HFF-Myc (cell line): ENCODE measurements around the gene SLC20A1.

ENCODE experiments used
- DNase-seq: peaks from one replicate; pipeline ENCODE4 v3.0.0-alpha.2; 2011; ENCODE audit warnings: low read depth; ENCODE audit errors: extremely low read depth
- H3K4me3 ChIP-seq: replicated peaks from 2 replicates; pipeline ENCODE4 v1.5.1; 2011; ENCODE audit warnings: low read depth, mild to moderate bottlenecking, control low read depth, low read length
- TF ChIP-seq, protein P1 (sequence below): IDR thresholded peaks from 2 replicates; pipeline ENCODE4 v1.5.1; 2012; ENCODE audit warnings: mild to moderate bottlenecking, low read depth, low read length, control low read depth; ENCODE audit errors: missing control alignments

Gene SLC20A1

DNA sequence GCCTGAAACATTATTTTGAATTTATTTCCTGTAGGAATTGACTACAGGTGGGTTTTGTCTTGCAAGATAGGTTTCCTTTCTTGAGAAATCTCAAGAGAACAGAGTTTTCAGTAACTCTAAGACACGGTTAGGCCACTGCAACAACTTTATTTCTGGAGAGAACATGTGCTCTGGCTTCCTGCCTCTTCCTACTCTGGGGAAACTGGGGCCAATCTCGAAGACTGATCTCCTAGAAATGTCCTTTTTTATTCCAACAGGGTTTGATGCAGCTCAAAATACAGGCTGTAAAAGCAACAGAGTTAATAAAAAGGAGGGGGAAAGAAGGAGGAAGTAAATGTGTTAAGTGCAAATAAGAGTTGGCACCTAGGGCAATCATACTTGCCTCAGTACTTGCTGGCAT lies 4.0 kb upstream of the SLC20A1 start:
- DNase-seq = no peak
- no peak overlapping the region for H3K4me3 ChIP-seq
- TF ChIP-seq, protein P1, sequence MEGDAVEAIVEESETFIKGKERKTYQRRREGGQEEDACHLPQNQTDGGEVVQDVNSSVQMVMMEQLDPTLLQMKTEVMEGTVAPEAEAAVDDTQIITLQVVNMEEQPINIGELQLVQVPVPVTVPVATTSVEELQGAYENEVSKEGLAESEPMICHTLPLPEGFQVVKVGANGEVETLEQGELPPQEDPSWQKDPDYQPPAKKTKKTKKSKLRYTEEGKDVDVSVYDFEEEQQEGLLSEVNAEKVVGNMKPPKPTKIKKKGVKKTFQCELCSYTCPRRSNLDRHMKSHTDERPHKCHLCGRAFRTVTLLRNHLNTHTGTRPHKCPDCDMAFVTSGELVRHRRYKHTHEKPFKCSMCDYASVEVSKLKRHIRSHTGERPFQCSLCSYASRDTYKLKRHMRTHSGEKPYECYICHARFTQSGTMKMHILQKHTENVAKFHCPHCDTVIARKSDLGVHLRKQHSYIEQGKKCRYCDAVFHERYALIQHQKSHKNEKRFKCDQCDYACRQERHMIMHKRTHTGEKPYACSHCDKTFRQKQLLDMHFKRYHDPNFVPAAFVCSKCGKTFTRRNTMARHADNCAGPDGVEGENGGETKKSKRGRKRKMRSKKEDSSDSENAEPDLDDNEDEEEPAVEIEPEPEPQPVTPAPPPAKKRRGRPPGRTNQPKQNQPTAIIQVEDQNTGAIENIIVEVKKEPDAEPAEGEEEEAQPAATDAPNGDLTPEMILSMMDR = no peak

DNA sequence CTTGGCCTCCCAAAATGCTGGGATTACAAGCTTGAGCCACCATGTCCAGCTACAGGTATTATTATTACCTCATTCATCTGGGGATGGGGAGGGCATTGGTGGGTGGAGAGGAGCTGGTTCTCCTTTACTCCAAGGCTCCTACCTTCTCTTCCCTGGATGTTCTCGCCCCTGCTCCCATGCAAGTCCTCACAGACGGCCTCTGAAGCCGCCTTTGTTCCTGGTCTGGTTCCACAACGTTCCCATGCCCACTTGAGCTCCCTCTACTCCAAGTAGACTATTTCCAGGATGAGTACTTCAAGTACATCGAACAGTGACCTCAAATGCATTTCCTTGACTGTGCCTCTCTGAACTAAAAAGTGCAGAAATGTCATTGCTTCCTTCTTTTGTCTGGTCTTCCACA lies 3.2 kb upstream of the SLC20A1 start:
- TF ChIP-seq, protein P1 = no peak
- DNase-seq = no peak
- H3K4me3 ChIP-seq = no peak overlapping the region

DNA sequence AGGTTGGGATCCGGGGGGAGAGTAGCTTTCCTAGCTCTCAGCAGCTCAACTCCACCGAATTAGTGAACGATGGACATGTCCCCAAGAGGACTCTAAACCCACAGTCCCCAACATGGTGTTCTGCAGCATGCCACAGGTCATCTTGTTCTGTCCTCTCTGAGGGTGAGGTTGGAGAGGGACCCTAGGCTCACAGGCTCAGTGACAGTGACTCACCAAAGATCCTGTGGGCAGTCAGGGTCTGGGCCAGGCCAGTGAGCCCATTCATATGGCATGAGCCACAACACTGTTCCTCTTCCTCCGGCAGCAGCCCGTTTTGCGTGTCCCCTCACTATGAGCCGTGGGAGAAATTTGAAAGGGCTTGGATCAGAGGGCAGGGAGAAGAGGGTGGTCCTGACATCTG lies 2.8 kb upstream of the SLC20A1 start:
- no peak overlapping the region for H3K4me3 ChIP-seq
- DNase-seq = no peak
- TF ChIP-seq, protein P1 = no peak

DNA sequence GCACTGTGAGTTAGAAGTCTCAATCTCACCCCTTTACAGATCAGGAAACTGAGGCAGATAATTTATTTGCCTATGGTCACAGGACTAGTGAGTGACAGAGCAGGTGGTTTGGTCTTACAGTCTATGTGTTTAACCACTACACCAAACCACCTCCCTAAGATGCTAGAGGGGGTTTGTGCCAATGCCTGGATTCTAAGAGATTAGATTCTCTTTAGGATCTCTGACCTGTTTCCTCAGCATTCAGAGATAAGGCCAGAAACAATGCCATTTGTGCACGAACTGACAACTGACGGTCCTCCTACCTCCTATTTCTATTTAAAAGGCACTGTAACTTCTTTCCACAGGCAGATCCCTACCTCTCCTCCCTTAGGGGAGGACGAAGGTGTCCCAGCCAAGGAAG lies 2.3 kb upstream of the SLC20A1 start:
- no peak for DNase-seq
- H3K4me3 ChIP-seq = no peak overlapping the region
- TF ChIP-seq, protein P1 = no peak

DNA sequence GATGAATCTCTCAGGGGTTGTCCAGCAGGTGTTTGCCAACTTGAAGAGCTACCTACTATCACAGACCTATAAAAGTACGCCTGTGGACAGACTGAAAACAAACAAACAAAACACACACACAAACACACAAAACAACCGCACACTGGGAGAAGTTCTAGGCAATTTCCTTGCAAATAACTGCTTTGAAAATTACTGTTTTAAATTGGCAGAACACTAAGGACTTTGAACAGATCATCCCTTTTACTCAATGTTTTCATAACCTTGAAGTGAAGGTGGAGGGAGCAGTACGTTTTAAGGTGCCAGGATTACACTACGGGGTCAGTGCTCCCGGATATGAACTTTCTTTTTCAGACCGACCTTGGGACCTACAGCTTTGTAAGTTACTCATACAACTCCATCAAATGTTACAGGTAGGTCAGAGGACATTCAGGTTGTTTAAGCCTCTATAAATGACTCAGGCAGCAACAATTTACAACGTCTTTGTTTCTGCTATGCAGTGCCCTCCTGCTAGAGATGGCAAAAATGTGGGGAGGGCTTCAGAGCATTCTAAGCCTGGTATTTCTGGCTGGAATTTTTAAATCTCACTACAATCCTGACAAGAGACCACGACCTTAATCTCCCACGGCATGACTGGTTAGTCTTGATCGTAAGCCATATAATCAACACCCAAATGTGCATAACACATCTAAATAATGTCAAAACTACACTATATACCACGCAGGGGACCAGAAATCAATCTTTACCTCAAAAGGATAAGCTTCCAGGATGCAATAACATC lies 1.4 kb upstream of the SLC20A1 start:
- TF ChIP-seq, protein P1 = no peak
- DNase-seq = no peak
- peak overlapping the region; percentile 93 for H3K4me3 ChIP-seq

DNA sequence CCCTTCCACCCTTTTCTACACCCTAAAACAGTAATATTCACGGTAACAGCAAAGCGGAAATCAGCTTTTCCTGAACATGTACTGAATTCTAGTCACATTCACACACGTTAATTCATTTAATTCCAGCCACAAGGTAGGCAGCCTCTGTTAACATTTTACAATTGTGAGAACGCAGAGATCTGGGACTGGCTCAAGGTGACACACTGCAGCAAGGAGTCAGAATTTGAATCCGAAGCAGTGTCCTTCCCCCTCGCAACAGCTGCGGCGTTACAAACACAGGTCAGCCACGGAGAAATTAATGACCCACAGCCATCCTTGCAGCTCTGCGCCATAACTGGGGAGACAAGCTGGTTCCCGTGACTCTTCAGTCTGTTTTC lies 818 bp upstream of the SLC20A1 start:
- no peak for DNase-seq
- TF ChIP-seq, protein P1 = no peak
- peak overlapping the region; percentile 93 for H3K4me3 ChIP-seq

DNA sequence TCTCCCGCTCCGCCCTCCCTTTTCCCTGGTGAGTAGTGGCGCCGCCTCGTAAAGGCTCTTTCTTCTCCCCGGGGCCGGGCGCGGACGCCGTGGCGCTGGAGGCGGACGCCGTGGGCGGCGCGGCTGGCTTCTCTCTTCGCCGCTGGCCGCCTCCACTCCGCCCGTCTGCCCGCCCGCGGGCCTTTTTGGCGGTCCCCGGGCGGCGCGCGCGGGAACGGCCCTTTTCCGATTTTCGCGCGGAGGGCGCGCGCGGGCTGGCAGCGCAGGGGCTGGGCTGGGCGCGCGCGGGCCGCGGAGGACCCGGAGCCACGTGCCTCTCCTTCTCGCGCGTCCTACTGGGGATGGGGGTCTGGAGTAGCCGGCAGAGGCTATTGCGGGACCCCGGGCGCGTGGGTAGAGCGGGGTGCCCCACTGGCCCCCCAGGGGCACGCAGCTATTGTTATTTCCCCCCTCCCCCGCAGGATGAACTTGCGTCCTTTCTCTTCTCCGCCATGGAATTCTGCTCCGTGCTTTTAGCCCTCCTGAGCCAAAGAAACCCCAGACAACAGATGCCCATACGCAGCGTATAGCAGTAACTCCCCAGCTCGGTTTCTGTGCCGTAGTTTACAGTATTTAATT lies 472 bp downstream of the SLC20A1 start:
- DNase-seq = no peak

More for the DNA sequence above, 472 bp downstream of the SLC20A1 start:
- peak overlapping the region; percentile 93 for H3K4me3 ChIP-seq
- TF ChIP-seq, protein P1 = no peak
